HL-60 (cell line): ENCODE measurements around the gene PPP1R9B.

Source experiments
- TF ChIP-seq, protein P1 (sequence below): IDR thresholded peaks from 2 replicates; pipeline ENCODE4 v1.6.1; 2012; ENCODE audit warnings: low read depth; ENCODE audit not compliant: insufficient replicate concordance
- TF ChIP-seq, protein P2 (sequence below): IDR thresholded peaks from one replicate; pipeline ENCODE4 v1.5.1; 2011; ENCODE audit warnings: low read length, control low read depth, inconsistent platforms; ENCODE audit not compliant: insufficient read depth

DNA sequence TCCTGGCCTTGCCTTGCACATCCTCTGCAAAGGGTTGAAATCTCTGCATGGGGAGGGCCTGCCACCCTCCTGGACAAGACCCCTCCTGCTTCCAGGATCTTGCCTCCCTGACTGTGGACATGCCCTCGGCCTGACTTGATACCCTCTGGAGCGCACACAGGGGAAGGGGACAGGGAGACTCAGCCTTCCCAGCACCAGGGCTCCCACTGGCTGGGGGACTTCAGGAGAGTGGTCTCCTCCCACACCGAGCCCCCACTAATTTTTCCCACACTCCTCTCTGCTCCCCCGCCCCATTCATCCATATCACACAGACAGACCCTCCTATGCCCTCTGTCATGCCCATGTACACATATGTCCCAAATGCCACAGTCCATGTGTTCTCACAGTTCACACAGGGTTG is 29.6 kb upstream of the PPP1R9B start:
- TF ChIP-seq, protein P1, sequence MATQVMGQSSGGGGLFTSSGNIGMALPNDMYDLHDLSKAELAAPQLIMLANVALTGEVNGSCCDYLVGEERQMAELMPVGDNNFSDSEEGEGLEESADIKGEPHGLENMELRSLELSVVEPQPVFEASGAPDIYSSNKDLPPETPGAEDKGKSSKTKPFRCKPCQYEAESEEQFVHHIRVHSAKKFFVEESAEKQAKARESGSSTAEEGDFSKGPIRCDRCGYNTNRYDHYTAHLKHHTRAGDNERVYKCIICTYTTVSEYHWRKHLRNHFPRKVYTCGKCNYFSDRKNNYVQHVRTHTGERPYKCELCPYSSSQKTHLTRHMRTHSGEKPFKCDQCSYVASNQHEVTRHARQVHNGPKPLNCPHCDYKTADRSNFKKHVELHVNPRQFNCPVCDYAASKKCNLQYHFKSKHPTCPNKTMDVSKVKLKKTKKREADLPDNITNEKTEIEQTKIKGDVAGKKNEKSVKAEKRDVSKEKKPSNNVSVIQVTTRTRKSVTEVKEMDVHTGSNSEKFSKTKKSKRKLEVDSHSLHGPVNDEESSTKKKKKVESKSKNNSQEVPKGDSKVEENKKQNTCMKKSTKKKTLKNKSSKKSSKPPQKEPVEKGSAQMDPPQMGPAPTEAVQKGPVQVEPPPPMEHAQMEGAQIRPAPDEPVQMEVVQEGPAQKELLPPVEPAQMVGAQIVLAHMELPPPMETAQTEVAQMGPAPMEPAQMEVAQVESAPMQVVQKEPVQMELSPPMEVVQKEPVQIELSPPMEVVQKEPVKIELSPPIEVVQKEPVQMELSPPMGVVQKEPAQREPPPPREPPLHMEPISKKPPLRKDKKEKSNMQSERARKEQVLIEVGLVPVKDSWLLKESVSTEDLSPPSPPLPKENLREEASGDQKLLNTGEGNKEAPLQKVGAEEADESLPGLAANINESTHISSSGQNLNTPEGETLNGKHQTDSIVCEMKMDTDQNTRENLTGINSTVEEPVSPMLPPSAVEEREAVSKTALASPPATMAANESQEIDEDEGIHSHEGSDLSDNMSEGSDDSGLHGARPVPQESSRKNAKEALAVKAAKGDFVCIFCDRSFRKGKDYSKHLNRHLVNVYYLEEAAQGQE, result no peak
- TF ChIP-seq, protein P2, sequence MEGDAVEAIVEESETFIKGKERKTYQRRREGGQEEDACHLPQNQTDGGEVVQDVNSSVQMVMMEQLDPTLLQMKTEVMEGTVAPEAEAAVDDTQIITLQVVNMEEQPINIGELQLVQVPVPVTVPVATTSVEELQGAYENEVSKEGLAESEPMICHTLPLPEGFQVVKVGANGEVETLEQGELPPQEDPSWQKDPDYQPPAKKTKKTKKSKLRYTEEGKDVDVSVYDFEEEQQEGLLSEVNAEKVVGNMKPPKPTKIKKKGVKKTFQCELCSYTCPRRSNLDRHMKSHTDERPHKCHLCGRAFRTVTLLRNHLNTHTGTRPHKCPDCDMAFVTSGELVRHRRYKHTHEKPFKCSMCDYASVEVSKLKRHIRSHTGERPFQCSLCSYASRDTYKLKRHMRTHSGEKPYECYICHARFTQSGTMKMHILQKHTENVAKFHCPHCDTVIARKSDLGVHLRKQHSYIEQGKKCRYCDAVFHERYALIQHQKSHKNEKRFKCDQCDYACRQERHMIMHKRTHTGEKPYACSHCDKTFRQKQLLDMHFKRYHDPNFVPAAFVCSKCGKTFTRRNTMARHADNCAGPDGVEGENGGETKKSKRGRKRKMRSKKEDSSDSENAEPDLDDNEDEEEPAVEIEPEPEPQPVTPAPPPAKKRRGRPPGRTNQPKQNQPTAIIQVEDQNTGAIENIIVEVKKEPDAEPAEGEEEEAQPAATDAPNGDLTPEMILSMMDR, result no peak
